Body of pancreas (tissue), 4 donors: Measurements from ENCODE around the gene ERLIN1. TPM values are rescaled to one million over a fixed set of nuclear protein-coding genes. Genes with fewer than 3 reads are reported as not detected.

Experiments
- ATAC-seq: fragments of 150-250 bp; one replicate; pipeline ENCODE4 v1.9.1; 2016
- DNase-seq, 4 donors: peaks; one replicate each; pipeline ENCODE4 v3.0.0-alpha.2; 2019
- H3K27ac ChIP-seq, 4 donors: fragments of 200-600 bp; sonication (generic); 1 replicate in 3 of 4; 2 replicates in 1 of 4; pipeline versions ENCODE4 v1.5.1 to v1.6.1; 2016 to 2019; ENCODE audit warnings: mild to moderate bottlenecking in 1 of 4, mixed read lengths in 1 of 4, moderate library complexity in 1 of 4
- H3K27me3 ChIP-seq, 2 donors: fragments of 200-600 bp; sonication (generic); one replicate each; pipeline ENCODE4 v1.6.0; 2016; ENCODE audit warnings: mild to moderate bottlenecking in 1 of 2
- H3K36me3 ChIP-seq, 2 donors: fragments of 200-600 bp; sonication (generic); replicated peaks in 1 of 2; 2 replicates each; pipeline ENCODE4 v1.5.1; 2016; ENCODE audit warnings: low read depth in 2 of 2; ENCODE audit not compliant: insufficient read depth in 1 of 2
- H3K4me1 ChIP-seq: fragments of 200-600 bp; sonication (generic); one replicate; pipeline ENCODE4 v1.6.0; 2016
- H3K4me3 ChIP-seq, 2 donors: fragments of 200-600 bp; sonication (generic); 1 replicate in 1 of 2; 2 replicates in 1 of 2; pipeline ENCODE4 v1.5.1; 2016 to 2019
- H3K9me3 ChIP-seq, 3 donors: fragments of 200-600 bp; sonication (generic); 1 replicate in 2 of 3; 2 replicates in 1 of 3; pipeline ENCODE4 v1.5.1; 2016
- CTCF ChIP-seq, 7 experiments: fragments of 450-650 bp in 4 of 7; fragments of 200-600 bp in 3 of 7; sonication (generic) in 3 of 7; IDR thresholded peaks; one replicate each; pipeline ENCODE4 v1.5.1; 2016 to 2019; ENCODE audit warnings: antibody characterized with exemption in 7 of 7
- POLR2A ChIP-seq, 3 donors: fragments of 450-650 bp; IDR thresholded peaks; one replicate each; pipeline ENCODE4 v1.6.1; 2016; ENCODE audit warnings: antibody characterized with exemption in 3 of 3, mild to moderate bottlenecking in 2 of 3
- WGBS, 2 donors: methylation state at CpG; one replicate each; pipeline ENCODE4 v1.1.5; 2017; 5-methylcytosine and 5-hydroxymethylcytosine counted together
- intact Hi-C: fragments of 100-400 bp; cut with DNase I; formaldehyde crosslinking; loops from one replicate; pipeline ENCODE4 v1.15.1; 2023
- total RNA-seq, 2 donors: library from RNA; depleted of rRNA; stranded (reverse); fragments of >200 nt; gene quantifications; one replicate each; pipeline ENCODE4 v1.1.0, GENCODE V29; 2016

Gene ERLIN1
- total RNA-seq, 2 donors from 2014 or later, result 3.6 to 14.3 TPM

GRCh38 chr10:100201549-100201948 is 15.7 kb upstream of the ERLIN1 start:
- TF ChIP-seq CTCF (IDR thresholded peaks at IDR 0.05), result no peak
- no peak for TF ChIP-seq POLR2A (IDR thresholded peaks at IDR 0.05)
- no peak for DNase-seq
- WGBS, 2 donors, result 85 to 100% methylated on average over 2 of the region's 2 CpGs
- intact Hi-C loops, result no loop called here
- Histone ChIP-seq H3K36me3 (peaks cover 0 to 18% of the 10 kb centered on the region in 2 donors), H3K27ac (no peak overlapping the region), H3K4me1 (no peaks in the 10 kb centered on the region), H3K4me3 (no peak overlapping the region), H3K9me3 (no peaks in the 10 kb centered on the region), H3K27me3 (no peaks in the 10 kb centered on the region)
- no peak for ATAC-seq

GRCh38 chr10:100194711-100195110 is 8.9 kb upstream of the ERLIN1 start:
- Histone ChIP-seq H3K9me3 (no peaks in the 10 kb centered on the region), H3K36me3 (peaks cover 0 to 14% of the 10 kb centered on the region in 2 donors), H3K4me3 (no peak overlapping the region), H3K27ac (no peak overlapping the region), H3K4me1 (no peaks in the 10 kb centered on the region), H3K27me3 (no peaks in the 10 kb centered on the region)
- ATAC-seq (no peak), DNase-seq (no peak)
- WGBS, 2 donors, result 61 to 79% methylated on average over 1 of the region's 1 CpG
- intact Hi-C loops, result no loop called here
- TF ChIP-seq POLR2A (IDR thresholded peaks at IDR 0.05), result no peak

- H3K36me3 ChIP-seq, result peaks cover 0 to 4% of the 10 kb centered on the region in 2 donors
- H3K27ac ChIP-seq, result no peak overlapping the region
- DNase-seq (peak in 1 of 4 donors; percentile 26), ATAC-seq (no peak)
- WGBS, 2 donors, result 81 to 93% methylated on average over 2 of the region's 2 CpGs
- H3K9me3 ChIP-seq, result no peaks in the 10 kb centered on the region
- intact Hi-C loops, result no loop called here
- TF ChIP-seq CTCF (IDR thresholded peaks at IDR 0.05) (no peak), POLR2A (IDR thresholded peaks at IDR 0.05) (no peak)
- H3K27me3 ChIP-seq, result no peaks in the 10 kb centered on the region
- peaks cover 6% of the 10 kb centered on the region for H3K4me1 ChIP-seq
- H3K4me3 ChIP-seq, result no peak overlapping the region
Measured at GRCh38 chr10:100192350-100192749, 6.5 kb upstream of the ERLIN1 start.

GRCh38 chr10:100186253-100187212 is 704 bp upstream of the ERLIN1 start:
- Histone ChIP-seq H3K27me3 (no peaks in the 10 kb centered on the region), H3K9me3 (no peaks in the 10 kb centered on the region), H3K4me1 (peaks cover 23% of the 10 kb centered on the region), H3K36me3 (no peaks in the 10 kb centered on the region), H3K4me3 (peak overlapping the region; percentile 70 to 95), H3K27ac (peak overlapping the region; percentile 74 to 84 (median 80))
- WGBS, 2 donors, result 28 to 35% methylated on average over 27 to 28 of the region's 28 CpGs
- ATAC-seq (peak; percentile 54), DNase-seq (peak in 3 of 4 donors; percentile 29 to 47 (median 40))
- no peak for TF ChIP-seq CTCF (IDR thresholded peaks at IDR 0.05)
- no peak for TF ChIP-seq POLR2A (IDR thresholded peaks at IDR 0.05)
- intact Hi-C loops, result no loop called here

- no peaks in the 10 kb centered on the region for H3K27me3 ChIP-seq
- H3K9me3 ChIP-seq, result no peaks in the 10 kb centered on the region
- ATAC-seq (no peak), DNase-seq (no peak)
- peaks cover 29% of the 10 kb centered on the region for H3K4me1 ChIP-seq
- TF ChIP-seq POLR2A (IDR thresholded peaks at IDR 0.05) (no peak), CTCF (IDR thresholded peaks at IDR 0.05) (no peak)
- intact Hi-C loops, result no loop called here
- peak overlapping the region; percentile 41 to 84 (median 80) for H3K27ac ChIP-seq
- peak overlapping the region in 1 of 2 donors; percentile 70 for H3K4me3 ChIP-seq
- H3K36me3 ChIP-seq, result no peaks in the 10 kb centered on the region
- 9 to 10% methylated on average over 4 of the region's 4 CpGs for WGBS, 2 donors
Measured at GRCh38 chr10:100184840-100185239, 989 bp downstream of the ERLIN1 start.
